PFSK-1 (cell line): ENCODE data around the gene COLEC12.

Experiments
- FOXP2 ChIP-seq: optimal IDR thresholded peaks from 2 replicates; pipeline ENCODE3; 2011; ENCODE audit warnings: borderline replicate concordance, control low read depth, inconsistent platforms; ENCODE audit not compliant: insufficient read depth; ENCODE audit errors: extremely low read length, extremely low read depth
- POLR2AphosphoS5 ChIP-seq: IDR thresholded peaks from 2 replicates; pipeline ENCODE4 v1.6.1; 2012; ENCODE audit warnings: low read depth, mild to moderate bottlenecking, control low read depth, low read length, moderate library complexity
- REST ChIP-seq, 2 experiments: IDR thresholded peaks; 2 replicates each; pipeline versions ENCODE4 v1.6.1 to v1.8.0; 2011 to 2012; ENCODE audit warnings: low read depth in 2 of 2, low read length in 2 of 2, control low read depth in 1 of 2, inconsistent platforms in 1 of 2, mild to moderate bottlenecking in 1 of 2, moderate library complexity in 1 of 2; ENCODE audit not compliant: insufficient read depth in 1 of 2
- SIN3A ChIP-seq: IDR thresholded peaks from 2 replicates; pipeline ENCODE4 v1.6.1; 2012; ENCODE audit warnings: mild to moderate bottlenecking, low read length, moderate library complexity, borderline replicate concordance; ENCODE audit not compliant: insufficient read depth
- TAF1 ChIP-seq: IDR thresholded peaks from 2 replicates; pipeline ENCODE4 v1.6.1; 2012; ENCODE audit warnings: low read length, control low read depth, borderline replicate concordance; ENCODE audit not compliant: insufficient read depth

Gene COLEC12

DNA sequence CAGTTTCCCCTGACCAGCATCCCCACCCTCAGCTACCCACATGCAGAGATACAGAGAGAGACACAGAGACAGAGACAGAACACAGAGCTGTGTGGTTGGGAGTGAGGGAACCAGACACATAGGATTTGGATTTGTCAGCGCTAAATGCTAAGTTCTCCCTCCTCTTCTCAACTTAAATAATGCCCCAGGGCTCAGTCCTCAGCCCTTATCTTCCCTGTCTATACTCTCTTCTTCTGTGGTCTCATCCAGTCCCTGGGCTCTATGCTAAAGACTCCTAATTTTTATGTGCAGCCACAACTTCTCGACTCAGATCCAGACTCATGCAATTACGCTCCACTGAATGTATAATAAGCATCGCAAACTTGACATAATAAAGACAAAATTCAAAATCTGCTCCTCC is 47.1 kb downstream of the COLEC12 start:
- TF ChIP-seq TAF1 (no peak), REST (IDR thresholded peaks at IDR 0.05; ENCODE audit: insufficient read depth in 1 of 2, low read depth in 2 of 2, low read length in 2 of 2) (no peak), FOXP2 (no peak), SIN3A (no peak), POLR2AphosphoS5 (no peak)

- no peak for TF ChIP-seq FOXP2
- TF ChIP-seq POLR2AphosphoS5 = no peak
- no peak for TF ChIP-seq SIN3A
Measured at GRCh38 chr18:452816-453215, 47.7 kb downstream of the COLEC12 start.

DNA sequence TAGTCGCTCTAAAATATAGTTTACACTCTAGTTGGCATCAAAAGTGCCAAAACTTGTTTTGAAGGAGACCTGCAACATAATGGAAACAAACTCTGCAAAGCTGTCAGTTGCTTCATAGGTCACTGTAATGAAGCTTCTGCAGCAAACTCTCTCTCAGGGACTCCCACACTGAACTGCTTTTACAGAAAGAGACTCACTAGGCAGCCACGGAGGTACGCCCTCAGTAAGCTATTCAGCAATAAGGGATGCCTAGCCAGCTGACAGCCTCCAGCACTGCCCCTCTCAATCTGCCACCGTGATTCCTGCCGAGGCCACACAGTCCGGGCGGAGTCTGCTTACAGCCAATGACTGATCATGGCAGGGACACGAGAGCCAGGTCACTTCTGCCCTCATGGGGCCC is 51.1 kb downstream of the COLEC12 start:
- no peak for TF ChIP-seq SIN3A
- no peak for TF ChIP-seq TAF1
- TF ChIP-seq POLR2AphosphoS5 = no peak
- no peak for TF ChIP-seq FOXP2
- TF ChIP-seq REST (IDR thresholded peaks at IDR 0.05; ENCODE audit: insufficient read depth in 1 of 2, low read depth in 2 of 2, low read length in 2 of 2) = no peak

GRCh38 chr18:448116-448790 is 52.2 kb downstream of the COLEC12 start:
- TF ChIP-seq TAF1 (no peak), REST (IDR thresholded peaks at IDR 0.05; ENCODE audit: insufficient read depth in 1 of 2, low read depth in 2 of 2, low read length in 2 of 2) (no peak), SIN3A (no peak), POLR2AphosphoS5 (no peak), FOXP2 (no peak)

DNA sequence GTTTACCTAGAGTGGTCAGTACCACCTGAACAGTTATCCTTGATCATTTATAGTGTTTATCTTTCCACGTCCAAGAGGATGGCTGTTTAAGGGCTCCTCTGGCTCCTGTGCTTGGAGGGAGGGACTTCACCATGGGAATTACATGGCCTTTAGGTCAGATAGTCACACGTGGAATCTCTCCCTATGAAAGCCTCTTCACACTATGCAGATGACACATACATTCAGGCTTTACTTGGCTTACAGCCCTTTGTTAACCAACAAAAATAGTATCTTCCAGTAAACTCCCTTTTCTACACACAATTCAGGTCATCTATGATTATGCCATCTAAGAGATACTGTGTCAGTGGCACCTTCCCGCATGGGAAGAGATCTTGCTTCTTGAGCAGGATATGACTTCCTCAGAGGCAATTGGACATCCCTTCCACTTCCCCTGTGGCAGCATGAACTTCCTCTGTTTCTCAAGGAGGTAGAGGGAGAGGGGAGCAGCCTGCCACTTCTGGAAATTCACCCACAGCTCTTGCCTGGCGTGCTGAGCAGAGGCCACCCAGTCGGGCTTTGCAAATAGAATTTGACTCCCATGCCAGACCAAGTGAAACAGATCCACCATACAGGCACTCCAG is 53.5 kb downstream of the COLEC12 start:
- TF ChIP-seq POLR2AphosphoS5 (no peak), SIN3A (no peak), TAF1 (no peak), FOXP2 (no peak), REST (IDR thresholded peaks at IDR 0.05; ENCODE audit: insufficient read depth in 1 of 2, low read depth in 2 of 2, low read length in 2 of 2) (no peak)
